AG04449 (cell line): Measurements from ENCODE around the gene LARGE1.

Experiments
- CTCF ChIA-PET: fragments of 350-600 bp; formaldehyde crosslinking; extraction: SDS; loops from one replicate; lab custom pipeline; 2021; ENCODE audit warnings: antibody characterized with exemption; lab: Yijun Ruan, JAX
- POLR2A ChIA-PET: fragments of 400-600, 350-600 bp; formaldehyde crosslinking; extraction: SDS; loops from one replicate; lab custom pipeline; 2020; ENCODE audit warnings: antibody characterized with exemption, inconsistent platforms; lab: Yijun Ruan, JAX
- DNase-seq: peaks from one replicate; pipeline ENCODE4 v3.0.0-alpha.2; 2010; ENCODE audit warnings: low read depth, low spot score
- H3K4me3 ChIP-seq: 2 replicates; pipeline ENCODE4 v1.5.1; 2011; ENCODE audit warnings: low read depth, mild to moderate bottlenecking, control low read depth, low read length
- CTCF ChIP-seq: IDR thresholded peaks from one replicate; pipeline ENCODE4 v1.5.1; 2011; ENCODE audit warnings: mild to moderate bottlenecking, moderate library complexity, low read length, control low read depth, inconsistent platforms; ENCODE audit not compliant: insufficient read depth; ENCODE audit errors: missing control alignments

The LARGE1 gene

GRCh38 chr22:33848251-33848650 is 72.0 kb downstream of the LARGE1 start:
- H3K4me3 ChIP-seq: no peak overlapping the region
- no peak for DNase-seq
- ChIA-PET CTCF (no interaction called here), POLR2A (no interaction called here)
- TF ChIP-seq CTCF: no peak

GRCh38 chr22:33844273-33844672 is 76.0 kb downstream of the LARGE1 start:
- ChIA-PET POLR2A (no interaction called here), CTCF (interaction anchor here (1.1 kb wide), 1 partner anchor 9 kb away, joined by 3 read pairs; no protein-coding TSS in a partner anchor)
- no peak overlapping the region for H3K4me3 ChIP-seq
- no peak for DNase-seq
- no peak for TF ChIP-seq CTCF

GRCh38 chr22:33842421-33843094 is 77.7 kb downstream of the LARGE1 start:
- POLR2A ChIA-PET: no interaction called here
- no peak for DNase-seq
- CTCF ChIA-PET: interaction anchor here (1.9 kb wide), 1 partner anchor 9 kb away, joined by 5 read pairs; no protein-coding TSS in a partner anchor
- TF ChIP-seq CTCF: no peak
- H3K4me3 ChIP-seq: no peak overlapping the region

GRCh38 chr22:33842006-33842354 is 78.3 kb downstream of the LARGE1 start:
- POLR2A ChIA-PET: no interaction called here
- CTCF ChIA-PET: interaction anchor here (1.9 kb wide), 1 partner anchor 9 kb away, joined by 5 read pairs; no protein-coding TSS in a partner anchor
- no peak overlapping the region for H3K4me3 ChIP-seq
- TF ChIP-seq CTCF: no peak
- no peak for DNase-seq

GRCh38 chr22:33841281-33842005 is 78.8 kb downstream of the LARGE1 start:
- no peak for DNase-seq
- POLR2A ChIA-PET: no interaction called here
- no peak overlapping the region for H3K4me3 ChIP-seq
- CTCF ChIA-PET: interaction anchor here (1.1 to 1.9 kb wide), 2 partner anchors 10 to 44 kb away, joined by 4 to 5 read pairs; no protein-coding TSS in a partner anchor
- no peak for TF ChIP-seq CTCF

GRCh38 chr22:33838644-33839043 is 81.6 kb downstream of the LARGE1 start:
- H3K4me3 ChIP-seq: no peak overlapping the region
- no peak for DNase-seq
- ChIA-PET CTCF (no interaction called here), POLR2A (no interaction called here)
- no peak for TF ChIP-seq CTCF
